ENCODE measurements around the gene SMIM5.
"Not testable (repeated sequence)": the region's sequence is repeated elsewhere in the genome, so short reads cannot be mapped to it uniquely, and the experiment has no call there.

Gene SMIM5

DNA sequence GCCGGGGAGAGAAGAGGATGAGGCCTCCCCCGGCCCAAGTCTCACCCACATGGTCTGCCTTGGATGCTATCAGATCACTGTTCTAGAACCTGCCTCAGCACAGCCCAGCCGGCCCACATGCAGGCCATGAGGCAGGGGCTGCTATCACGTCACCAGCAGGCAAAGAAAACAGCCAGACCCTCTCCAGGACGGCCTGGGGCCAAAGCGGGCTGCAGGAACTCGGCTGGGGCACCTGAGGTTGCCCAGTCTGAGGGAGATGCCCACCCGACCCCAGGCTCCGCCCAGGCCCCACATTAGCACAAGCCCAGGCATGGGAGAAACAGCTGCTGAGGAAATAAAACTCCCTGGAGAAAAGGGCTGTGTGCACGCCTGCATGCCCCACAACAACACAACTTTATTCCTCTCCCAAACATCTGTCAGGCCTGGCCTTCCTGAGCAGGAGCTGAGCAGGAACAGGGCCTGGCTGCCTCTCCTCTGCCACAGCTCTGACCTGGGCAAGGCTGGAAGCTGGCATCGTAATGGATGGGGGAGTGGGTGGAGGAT, 6.7 kb upstream of the SMIM5 start:
- DNase-seq: no peak

DNA sequence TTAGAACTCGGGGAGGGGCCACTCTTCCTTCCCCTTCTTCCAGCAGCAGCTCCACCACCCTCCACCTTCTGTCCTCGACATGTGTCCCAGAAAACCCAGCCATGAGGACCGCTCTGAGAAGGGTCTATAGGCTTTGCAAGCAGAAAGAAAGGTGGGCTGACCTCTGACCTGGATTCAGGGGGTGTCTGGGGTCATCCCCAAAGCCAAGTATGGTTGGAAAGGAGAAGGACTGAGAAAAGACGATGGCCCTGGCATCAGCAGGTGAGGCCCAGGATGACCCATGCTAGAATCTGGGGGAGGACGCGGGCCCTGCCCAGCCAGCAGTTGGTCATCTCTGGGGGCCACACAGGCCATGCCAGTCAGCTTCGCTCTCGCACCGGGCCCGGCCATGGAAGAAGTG, 6.1 kb upstream of the SMIM5 start:
- DNase-seq: no peak

DNA sequence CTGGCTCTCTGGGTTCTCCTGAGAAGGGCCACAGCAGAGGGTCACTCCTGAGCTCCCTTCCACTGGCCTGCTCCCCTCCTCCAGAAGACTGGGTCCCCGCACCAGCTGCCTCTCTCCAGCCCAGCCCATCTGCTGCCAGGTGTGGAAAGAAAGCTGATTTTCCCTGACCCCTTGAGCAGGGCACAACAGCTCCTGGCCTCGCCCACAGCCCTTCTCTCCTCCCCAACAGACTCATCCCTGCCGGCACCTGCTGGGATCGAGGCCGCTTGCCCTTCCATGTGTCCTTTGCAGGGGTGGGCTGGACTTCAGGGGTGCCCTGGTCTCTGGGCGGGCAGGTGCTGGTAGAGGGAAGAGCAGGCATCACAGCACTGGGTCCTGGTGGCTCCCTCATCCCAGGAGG, 4.8 kb upstream of the SMIM5 start:
- no peak for DNase-seq

DNA sequence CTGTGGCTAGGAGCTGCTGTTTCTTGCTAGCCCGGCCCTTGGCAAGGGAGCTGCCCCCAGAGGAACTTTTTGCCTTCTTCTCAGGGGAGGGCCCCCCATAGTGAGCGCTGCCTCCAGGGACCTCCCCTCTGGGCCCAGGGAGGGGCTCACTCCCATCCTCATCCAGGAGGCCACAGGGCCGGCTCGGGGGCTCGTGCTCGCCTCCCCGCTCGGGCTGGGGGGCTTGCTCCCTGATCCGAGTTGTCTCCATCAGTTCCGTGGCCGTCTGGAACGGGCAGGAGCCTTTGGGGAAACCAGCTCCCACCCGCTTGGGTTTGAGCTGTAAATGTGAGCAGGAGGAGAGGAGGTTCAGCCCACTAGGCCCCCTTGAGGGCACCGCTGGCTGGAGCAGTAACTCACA, 4.1 kb upstream of the SMIM5 start:
- no peak for DNase-seq

DNA sequence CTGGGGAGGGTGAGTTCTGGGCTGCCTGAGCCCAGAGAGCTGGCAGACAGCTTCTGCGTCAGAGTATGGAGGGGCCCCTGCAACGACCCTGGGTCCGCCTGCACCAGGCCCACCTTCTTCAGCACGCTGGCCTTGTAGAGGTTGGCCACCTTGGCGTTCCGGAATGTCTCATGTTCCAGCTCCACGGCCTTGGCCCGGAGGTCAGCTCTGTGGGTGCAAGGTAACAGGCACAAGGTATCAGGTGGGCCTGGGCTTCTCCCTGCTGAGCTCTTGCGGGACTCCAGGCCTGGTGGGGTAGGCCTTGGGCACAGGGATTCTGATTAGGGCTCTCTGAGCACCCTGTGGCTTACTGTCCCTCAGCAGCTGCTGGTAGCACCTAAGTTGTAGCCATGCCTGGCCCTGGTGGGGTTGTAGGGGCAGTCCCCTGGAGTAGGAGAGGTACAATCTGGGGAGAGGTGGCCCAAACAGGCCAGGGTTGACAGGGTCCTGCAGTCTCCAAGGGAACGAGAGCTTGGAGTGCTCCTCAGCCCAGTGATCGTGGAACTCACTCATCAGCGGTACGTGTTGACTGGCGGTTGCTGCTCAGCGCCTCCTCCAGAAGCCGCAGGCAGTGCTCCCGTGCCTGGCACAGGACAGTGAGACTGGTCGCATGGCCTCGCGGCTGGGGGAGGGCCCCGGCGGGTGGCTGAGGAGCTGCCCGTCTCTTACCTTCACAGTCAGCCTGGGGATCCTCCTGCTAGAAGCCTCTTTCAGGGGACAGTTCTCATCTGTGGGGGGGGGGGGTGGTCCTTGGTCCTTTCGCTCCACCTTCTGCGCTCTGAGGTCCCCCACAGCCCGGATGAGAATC, 2.9 kb upstream of the SMIM5 start:
- DNase-seq: no peak

DNA sequence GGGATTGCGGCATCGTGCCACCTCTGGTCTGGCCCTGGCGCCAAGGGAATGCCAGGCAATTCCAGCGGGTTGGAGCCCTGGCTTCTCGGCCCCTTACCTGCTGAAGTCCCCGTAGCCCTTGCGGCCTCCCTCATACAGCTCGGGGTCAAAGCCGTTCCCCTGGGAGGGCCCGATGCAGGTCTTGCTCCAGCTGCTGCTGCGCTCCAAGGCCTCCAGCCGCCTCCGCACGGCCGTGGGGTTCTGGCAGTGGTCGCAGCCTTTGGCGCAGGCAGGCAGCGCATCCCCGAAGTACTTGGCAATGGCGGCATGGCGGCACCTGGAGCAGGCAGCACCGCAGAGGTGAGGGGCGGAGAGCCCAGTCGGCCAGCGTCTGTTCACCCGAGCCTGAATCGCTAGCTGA, 1.9 kb upstream of the SMIM5 start:
- no peak for DNase-seq

DNA sequence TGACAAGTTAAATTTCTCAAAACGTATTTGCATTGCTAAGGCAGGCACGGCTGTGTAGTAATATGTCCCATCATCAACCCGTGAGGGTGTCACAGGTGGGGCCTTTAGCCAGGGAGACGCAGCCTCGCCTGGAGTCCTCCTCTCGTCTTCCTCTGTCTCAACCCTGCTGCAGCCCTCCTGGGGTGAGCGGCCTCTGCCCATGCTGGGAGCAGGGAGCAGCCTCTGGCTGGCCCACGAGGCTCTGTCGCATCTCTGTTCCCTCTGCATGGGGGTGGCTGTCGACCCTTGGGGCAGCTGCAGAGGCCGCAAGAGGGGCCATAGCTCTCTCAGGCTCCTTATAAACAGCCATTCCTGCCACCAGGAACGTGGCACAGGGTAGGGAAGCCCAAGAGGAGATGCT, 806 bp upstream of the SMIM5 start:
- no peak for DNase-seq

DNA sequence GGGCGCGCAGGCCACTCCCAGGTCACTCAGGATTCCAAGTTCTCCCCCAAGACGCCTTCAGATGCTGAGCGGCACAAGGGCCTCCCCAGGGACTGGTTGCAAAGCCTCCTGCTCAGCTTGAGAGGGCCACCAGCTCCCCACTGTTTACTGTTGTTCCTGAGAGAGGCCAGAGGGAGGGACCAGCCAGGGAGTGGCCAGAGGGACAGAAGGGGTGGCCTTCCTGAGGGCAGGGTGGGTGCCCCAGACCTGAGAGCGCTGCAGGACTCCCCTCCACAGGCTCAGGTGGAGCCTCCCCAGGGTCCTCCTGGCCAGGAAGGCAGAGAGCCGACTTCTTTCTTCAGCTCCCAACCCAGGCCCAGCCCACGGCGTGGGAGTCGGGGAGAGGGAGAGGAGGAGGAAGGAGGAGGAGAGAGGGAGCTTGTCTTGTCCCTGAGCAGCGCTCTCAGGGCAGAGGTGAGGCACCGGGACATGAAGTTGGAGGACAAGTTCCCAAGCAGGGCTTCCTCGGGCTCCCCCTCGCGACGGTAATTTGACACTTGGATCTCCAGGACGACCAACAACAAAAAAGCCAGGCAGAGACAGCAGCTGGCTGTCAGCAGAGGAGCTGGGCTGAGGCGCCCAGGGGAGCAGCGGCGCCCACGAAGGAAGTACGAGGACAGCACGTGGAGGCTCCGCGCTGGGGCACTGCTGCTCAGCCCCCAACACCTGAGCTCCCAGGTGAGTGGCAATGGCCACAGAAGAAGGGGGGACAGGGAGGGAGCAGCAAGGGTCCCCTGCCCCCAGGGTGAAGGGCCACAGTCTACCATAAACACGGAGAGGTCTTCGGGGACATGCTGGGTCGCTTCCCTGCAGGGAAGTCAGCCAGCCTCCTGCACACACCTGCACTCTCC, 497 bp downstream of the SMIM5 start:
- peak; percentile 53 to 54 for DNase-seq

DNA sequence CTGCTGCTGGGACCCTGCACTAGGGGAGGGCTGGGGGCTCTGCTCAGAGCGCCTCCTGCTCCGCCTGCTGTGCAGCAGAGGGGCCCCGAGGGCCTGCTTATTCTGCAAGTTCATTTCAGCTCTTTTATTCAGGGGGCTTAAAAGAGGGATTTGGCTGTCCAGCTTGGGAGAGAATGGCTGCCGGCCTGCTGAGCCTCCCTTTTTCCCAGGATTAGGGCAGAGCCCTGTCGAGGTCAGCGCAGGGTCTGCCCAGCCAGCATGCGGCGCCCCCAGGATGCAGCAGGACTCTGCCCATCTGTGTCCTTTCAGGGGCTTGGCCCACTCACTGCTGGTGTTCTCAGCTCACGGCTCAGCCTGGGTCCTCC, 1.1 kb downstream of the SMIM5 start:
- no peak for DNase-seq

DNA sequence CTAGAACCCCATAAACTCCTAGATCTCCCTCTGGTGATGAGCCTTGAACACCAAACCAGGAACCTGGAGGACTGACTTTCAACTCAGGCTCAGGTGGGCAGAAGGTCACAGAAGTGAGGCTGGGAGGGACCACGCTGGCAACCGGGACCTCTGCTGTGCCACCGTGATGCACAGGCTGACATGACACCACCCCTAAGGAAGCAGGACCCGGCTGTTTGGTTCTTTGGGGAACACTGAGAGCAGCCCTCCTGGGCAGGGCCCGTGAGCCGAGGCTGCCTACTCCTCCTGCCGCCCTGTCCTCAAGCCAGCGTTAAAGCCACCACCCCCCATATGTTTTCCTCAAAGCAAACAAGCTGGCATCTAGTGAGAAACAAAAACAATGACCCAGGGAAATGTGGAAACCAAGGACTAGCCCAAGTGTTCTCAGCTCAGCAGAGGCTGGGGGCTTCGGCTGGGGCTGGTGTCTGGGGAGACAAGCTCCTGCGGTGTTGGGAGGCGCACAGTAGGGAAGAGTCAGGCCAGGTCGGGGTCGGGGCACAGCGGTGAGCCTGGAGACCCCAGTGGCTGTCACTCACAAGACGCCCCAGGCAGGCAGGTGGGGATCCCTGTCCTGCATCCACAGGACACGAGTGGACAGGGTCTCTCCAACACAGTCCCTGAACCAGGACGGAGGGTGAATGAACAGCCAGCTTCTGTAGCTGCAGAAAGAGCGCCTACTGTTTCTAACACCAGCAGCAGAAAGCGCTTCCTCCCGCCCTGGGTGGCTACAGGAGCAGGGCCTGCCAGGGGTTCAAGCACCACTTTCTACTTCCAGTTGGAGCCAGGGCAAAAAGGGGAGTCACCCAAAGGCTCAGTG, 1.7 kb downstream of the SMIM5 start:
- DNase-seq: no peak

DNA sequence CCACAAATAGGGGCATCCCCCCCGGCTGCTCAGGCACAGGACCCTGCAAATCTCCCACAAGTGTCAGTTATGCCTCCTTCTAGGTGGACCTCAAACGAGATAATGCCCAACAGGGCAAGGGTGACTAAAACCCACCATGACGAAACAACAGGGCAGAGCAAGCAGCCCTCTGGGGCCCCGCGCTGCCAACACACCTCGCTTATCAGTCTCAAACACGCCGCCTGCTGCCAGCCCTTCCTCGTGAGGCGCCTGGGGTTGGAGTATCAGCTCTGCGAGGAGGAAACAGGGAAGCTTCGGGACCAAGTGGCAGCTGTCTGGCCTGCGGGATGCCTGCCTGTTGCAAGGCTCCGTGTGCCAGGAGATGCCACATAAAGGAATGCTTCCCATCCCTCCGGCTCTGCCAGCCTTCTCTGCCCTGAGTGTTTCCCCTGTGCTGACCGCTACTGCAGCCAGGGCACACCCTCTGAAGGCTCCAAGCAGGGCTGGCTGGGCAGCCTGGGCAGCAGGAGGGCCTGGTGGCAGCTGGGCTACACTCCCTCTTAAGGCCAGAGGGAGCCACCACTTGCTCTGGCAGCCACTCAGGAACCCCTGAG, 2.5 kb downstream of the SMIM5 start:
- no peak for DNase-seq

DNA sequence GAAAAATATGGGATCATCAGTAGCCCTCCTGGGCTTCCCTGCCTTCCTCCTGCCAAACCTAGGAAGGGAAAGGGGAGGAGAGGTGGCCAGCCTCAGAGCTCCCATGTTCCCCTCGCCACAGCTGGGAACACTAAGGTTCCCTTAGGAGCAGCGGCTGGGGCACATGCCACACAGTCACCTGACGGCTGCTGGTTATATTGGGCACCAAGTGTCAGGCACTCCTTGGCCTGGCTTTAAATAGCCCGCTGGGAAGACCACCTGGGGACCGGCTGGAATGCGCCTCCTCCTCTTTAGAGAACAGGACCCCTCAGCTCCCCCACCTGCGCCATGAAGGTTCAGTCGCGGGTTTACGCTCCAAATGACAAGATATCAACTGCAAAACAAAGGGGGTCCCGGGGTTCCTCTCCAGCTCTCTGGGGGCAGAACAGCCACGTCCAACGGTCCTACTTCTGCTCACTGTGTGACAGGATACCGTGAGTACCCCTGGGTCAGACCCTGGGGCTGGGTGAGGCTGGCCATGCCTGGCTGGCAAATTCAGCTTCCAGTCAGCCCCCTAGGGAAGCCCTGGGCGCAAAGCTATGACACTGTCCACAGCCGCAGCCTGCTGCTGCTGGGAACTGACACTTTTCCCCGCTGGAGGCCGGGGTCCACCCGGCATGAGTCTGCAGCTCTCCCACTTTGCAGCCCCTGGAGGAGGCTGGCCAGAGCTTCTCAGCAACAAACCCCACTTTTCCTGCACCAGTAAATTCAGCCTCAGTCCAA, 3.3 kb downstream of the SMIM5 start:
- DNase-seq: no peak

DNA sequence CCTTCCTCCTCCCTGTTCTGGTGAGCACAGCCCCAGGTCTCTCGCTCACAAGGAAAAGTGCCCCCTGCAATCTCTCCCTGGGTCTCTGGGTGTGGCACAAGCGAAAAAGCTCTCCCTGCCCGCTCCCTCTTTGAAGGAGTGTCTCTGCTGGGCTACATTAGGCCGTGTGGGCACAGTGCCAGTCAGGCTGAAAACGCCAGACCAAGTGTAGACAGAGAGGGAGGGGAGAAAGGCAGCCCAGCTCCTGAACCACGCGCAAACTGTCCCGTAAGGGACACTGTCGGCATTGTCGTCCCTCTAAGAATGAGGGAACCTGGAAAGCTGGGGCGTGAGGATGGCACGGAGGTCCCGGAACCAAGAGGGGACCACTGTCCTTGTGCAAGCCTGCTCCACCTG, 3.9 kb downstream of the SMIM5 start:
- DNase-seq: no peak

DNA sequence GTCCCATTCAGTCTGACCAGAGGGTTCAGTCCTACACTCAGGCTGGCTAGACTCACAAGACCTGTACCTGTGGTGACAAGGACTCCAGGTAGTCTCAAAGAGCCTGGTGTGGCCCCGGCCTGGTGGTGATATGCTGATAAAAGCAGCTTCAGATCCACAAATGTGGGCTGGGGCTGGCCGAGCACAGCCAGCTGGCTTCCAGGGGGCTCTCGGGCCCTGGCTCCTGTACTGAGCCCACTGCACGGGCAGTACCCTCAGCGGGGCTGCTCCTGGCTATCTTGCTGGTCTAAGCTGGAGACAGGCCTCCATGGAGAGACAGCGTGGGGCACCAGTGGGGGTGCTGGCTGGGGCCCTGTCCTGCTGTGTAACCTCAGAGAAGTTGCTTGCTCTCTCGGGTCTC, 4.3 kb downstream of the SMIM5 start:
- DNase-seq: no peak

DNA sequence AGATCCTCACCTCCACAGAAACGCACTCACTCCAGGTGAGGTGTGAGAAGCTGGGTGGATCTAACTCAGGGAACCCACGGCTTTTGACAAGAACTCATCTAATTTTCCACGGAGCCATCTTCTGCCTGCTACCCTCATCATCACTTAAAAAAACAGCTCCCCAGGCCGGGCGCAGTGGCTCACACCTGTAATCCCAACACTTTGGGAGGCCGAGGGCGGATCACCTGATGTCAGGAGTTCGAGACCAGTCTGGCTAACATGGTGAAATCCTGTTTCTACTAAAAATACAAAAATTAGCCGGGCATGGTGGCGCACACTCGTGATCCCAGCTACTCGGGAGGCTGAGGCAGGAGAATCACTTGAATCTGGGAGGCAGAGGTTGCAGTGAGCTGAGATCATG, 4.8 kb downstream of the SMIM5 start:
- DNase-seq: not testable (repeated sequence)

DNA sequence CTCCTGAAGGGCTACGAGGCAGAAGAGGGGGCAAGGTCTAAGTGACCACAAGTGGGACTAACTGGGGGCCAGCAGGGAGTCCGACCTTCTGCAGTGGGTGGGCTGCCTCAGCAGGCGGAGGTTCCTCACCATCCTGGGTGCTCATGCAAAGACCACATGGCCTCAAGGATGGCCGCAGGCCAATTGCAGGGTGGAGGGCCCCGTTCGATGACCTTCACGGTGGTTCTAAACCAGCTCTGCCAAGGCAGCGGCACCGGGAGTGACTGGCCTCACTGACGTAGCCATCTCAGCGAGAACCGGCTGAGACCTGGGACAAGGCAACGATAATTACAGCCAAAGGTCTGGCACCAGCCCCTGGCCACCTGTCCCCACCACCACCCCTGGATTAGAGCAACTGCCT, 5.7 kb downstream of the SMIM5 start:
- no peak for DNase-seq

DNA sequence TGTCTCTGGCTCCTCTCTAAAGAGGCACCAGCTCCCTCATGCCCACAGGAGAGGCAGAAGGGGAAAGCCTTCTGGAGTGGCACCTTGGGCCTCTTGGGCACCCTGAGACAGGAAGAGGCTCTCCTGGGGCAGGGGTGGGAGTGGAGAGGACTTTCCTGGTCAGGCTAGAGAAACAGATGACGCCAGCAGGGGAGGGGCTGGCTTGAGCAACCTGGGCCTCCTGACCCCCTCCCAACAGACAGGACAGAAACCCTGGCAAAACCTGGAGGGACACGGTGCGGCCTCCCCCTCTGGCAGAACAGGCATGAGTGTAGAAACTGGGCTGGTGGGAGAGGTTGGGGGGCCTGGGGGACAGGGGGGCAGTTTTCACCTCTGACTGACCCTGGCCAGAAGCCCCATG, 6.1 kb downstream of the SMIM5 start:
- DNase-seq: no peak

DNA sequence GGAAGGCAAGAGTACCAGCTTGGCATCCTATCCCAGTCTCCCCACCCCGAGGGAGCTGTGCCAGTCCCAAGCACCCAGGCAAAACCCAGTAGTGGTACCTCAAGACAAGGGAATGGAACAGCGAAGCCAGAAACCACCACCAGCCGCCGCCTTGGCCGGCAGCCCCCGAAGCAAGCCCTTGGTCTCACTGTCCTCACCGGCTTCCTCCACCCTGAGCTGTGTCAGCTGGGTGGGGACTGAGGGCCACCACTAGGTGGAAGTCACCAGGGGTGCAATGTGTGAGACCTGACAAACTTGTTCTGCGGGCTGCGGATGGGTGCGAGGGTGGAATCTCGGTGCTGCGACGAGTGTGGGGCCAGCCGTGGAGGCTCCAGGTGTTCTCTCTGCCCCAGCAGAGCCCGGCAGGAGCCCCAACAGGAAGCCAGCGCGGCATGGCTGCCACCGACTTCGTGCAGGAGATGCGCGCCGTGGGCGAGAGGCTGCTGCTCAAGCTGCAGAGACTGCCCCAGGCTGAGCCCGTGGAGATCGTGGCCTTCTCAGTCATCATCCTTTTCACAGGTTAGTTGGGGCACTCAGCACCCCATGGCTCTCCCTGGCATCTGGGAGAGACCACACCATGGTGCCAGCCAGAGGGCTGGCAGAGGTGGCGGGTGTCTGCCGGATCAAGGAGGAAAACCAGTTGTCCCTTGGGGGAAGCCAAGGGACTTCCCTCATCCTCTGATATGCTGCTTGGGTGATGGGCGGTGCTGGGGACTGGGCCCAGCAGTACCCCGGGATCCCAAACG, 6.7 kb downstream of the SMIM5 start:
- DNase-seq: no peak

DNA sequence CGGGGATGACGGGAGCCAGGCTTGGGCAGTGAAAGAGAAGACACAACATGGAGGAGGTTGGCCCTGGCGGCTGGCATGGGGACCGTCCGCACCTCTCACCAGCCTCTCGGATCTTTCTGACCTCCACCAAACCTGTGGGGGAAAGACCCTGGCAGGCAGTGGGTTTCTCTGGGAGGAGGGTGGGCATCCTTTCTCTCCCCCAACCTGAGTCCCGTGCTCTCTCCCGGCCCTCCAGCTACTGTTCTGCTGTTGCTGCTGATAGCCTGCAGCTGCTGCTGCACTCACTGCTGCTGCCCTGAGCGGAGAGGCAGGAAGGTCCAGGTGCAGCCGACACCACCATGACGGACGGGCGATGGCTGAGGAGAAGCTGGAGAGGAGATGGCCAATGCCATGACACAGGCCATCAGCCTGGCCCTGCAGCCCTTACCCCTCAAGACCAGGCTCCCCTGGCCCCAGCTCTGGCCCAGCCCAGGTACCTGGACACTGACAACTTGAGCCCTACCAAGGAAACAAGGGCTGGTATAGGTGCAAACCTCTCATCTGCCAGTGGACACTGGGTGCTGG, 7.4 kb downstream of the SMIM5 start:
- DNase-seq: no peak

DNA sequence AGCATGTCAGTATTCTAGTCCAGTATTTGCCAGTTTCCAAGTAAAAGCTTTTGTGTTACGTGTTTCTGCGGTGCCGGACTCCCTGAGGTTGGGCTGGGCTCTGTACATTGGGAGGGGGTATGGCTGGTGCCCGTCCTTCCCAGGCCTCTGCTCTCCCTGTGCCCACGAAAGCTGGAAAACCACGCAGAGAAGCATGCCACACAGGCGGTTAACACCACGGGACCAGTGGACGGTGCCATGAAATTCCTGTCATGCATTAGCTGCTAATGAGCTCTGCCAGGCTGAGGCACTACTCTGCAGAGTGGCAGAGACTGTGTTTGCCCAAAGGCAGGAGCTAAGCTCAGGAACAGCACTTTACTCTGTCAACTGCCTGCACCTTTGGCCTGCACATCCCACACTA, 8.1 kb downstream of the SMIM5 start:
- no peak for DNase-seq

All from activated CD4-positive, alpha-beta T cell treated with anti-CD3 and anti-CD28 coated beads, Interleukin-2, amount 50 U/mL, for 4 hours (primary cell).